Testis (tissue), 3 donors: ENCODE measurements around the gene FHAD1. TPM values are rescaled to one million over a fixed set of nuclear protein-coding genes. Genes with fewer than 3 reads are reported as not detected.

Experiments
- DNase-seq: peaks from one replicate; pipeline ENCODE4 v3.0.0-alpha.2; 2019
- H3K27ac ChIP-seq, 2 donors: fragments of 200-600 bp; sonication (generic); one replicate each; pipeline ENCODE4 v1.5.1; 2019
- H3K27me3 ChIP-seq: fragments of 200-600 bp; sonication (generic); one replicate; pipeline ENCODE4 v1.5.1; 2019
- H3K36me3 ChIP-seq: fragments of 200-600 bp; sonication (generic); one replicate; pipeline ENCODE4 v1.5.1; 2017; ENCODE audit warnings: low read depth; ENCODE audit errors: missing control alignments
- H3K4me1 ChIP-seq: fragments of 200-600 bp; sonication (generic); one replicate; pipeline ENCODE4 v1.5.1; 2019
- H3K4me3 ChIP-seq, 2 donors: fragments of 200-600 bp; sonication (generic); one replicate each; pipeline ENCODE4 v1.5.1; 2017 to 2019
- H3K9me3 ChIP-seq: fragments of 200-600 bp; sonication (generic); one replicate; pipeline ENCODE4 v1.5.1; 2017
- POLR2A ChIP-seq: fragments of 450-650 bp; IDR thresholded peaks from one replicate; pipeline ENCODE4 v1.6.1; 2017; ENCODE audit warnings: antibody characterized with exemption, mild to moderate bottlenecking, moderate library complexity
- WGBS, 2 donors: methylation state at CpG; one replicate each; pipeline ENCODE4 v1.1.5; 2018; 5-methylcytosine and 5-hydroxymethylcytosine counted together
- intact Hi-C: fragments of 100-400 bp; cut with DNase I; formaldehyde crosslinking; loops from one replicate; pipeline ENCODE4 v1.15.1; 2023; ENCODE audit warnings: low total_unique reads
- polyA plus RNA-seq: library from polyadenylated mRNA; stranded (reverse); fragments of 350-450 nt; fragmentation: Illumina TruSeq; extraction: RNeasy Lipid Tissue Mini Kit (QIAGEN cat#74804); gene quantifications from one replicate; pipeline ENCODE4 v1.2.3, GENCODE V29; 2014; ENCODE audit warnings: low read depth, low replicate concordance; ENCODE audit not compliant: insufficient read depth
- total RNA-seq, 2 donors: library from RNA; depleted of rRNA; stranded (reverse); fragments of >200 nt; gene quantifications; one replicate each; pipeline ENCODE4 v1.2.3, GENCODE V29; 2016
- TF ChIP-seq, protein P1 (sequence below), 3 experiments: fragments of 450-650 bp in 2 of 3; fragments of 200-600 bp in 1 of 3; sonication (generic) in 1 of 3; IDR thresholded peaks; one replicate each; pipeline ENCODE4 v1.5.1; 2016 to 2019; ENCODE audit warnings: antibody characterized with exemption in 3 of 3, mild to moderate bottlenecking in 2 of 3, moderate library complexity in 1 of 3

FHAD1 gene
- total and polyA plus RNA-seq, 3 donors from 2014 or later = 22.0 to 73.3 (median 59.0) TPM

DNA sequence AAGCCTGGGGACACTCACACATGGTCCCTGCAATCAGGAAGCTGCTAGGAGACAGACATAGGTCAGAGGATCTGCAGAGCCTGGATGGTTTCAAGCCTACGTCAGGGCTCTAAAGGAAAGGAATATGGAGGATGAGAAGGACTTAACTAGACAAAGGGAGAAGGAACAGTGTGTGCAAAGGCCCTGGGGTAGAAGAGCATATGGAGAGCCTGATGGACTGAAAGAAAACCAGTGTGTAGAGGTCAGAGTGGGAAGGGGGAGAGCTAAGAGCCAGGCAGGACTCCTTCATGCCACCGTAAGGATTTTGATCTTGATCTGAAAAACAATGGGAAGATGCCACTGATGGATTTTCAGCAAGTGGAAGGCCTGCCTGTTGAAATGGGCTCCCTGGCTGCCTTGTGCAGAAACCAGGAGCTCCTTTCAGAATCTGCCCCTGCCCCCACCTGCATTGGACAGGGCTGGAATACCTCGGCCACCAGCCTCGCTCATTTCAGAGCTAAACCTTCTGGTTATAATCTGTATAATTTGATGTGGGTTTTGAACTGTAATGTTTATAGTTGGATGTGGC is 8.6 kb downstream of the FHAD1 start:
- Histone ChIP-seq H3K36me3 (no peaks in the 10 kb centered on the region), H3K4me1 (peaks cover 11% of the 10 kb centered on the region), H3K4me3 (no peak overlapping the region), H3K9me3 (no peaks in the 10 kb centered on the region), H3K27ac (no peak overlapping the region), H3K27me3 (no peaks in the 10 kb centered on the region)
- intact Hi-C loops = no loop called here
- WGBS, 2 donors = 84 to 96% methylated on average over 4 of the region's 4 CpGs
- DNase-seq = no peak
- TF ChIP-seq, protein P1, sequence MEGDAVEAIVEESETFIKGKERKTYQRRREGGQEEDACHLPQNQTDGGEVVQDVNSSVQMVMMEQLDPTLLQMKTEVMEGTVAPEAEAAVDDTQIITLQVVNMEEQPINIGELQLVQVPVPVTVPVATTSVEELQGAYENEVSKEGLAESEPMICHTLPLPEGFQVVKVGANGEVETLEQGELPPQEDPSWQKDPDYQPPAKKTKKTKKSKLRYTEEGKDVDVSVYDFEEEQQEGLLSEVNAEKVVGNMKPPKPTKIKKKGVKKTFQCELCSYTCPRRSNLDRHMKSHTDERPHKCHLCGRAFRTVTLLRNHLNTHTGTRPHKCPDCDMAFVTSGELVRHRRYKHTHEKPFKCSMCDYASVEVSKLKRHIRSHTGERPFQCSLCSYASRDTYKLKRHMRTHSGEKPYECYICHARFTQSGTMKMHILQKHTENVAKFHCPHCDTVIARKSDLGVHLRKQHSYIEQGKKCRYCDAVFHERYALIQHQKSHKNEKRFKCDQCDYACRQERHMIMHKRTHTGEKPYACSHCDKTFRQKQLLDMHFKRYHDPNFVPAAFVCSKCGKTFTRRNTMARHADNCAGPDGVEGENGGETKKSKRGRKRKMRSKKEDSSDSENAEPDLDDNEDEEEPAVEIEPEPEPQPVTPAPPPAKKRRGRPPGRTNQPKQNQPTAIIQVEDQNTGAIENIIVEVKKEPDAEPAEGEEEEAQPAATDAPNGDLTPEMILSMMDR (IDR thresholded peaks at IDR 0.05) = no peak
- TF ChIP-seq POLR2A = no peak

DNA sequence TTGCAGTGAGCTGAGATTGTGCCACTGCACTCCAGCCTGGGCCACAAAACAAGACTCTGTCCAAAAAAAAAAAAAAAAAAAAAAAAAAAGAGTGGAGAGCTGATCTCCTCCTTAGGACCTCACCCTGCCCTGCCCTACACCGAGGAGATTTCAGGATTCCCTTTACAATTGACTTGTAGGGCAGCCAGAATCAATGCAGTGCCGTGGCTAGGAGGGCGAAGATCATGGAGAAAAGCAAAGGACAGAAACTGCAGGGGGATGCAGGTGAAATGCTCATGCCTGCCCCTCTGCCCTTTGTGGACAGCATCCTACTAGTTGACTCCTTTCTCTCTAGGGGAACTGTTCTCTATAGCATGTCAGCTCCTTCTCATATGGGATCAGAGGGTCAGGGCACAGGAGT is 9.6 kb downstream of the FHAD1 start:
- H3K27ac ChIP-seq = no peak overlapping the region
- WGBS, 2 donors = 89 to 93% methylated on average over 3 of the region's 3 CpGs
- H3K4me3 ChIP-seq = no peak overlapping the region
- no peak for TF ChIP-seq POLR2A
- H3K4me1 ChIP-seq = peaks cover 15% of the 10 kb centered on the region
- no peaks in the 10 kb centered on the region for H3K36me3 ChIP-seq
- no peaks in the 10 kb centered on the region for H3K9me3 ChIP-seq
- no peaks in the 10 kb centered on the region for H3K27me3 ChIP-seq
- no peak for DNase-seq
- intact Hi-C loops = no loop called here

DNA sequence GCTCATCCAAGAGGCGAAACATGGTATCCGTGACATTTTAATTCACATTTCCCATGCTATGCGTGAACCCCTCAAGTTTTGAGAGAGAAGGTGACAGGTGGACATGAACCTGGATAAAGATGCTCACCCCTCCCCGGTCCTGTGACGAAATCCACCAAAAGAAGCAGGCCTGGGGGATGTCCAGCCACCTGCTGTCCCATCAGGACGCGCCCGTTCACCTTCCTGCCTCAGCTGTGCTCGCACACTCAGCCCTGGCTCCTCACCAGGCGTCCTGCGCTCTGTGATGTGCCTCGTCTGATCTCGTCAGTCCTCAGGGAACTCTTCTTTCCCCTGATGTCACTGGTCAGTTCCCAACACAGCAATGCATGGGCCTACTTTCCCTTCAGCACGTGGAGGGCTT is 10.3 kb downstream of the FHAD1 start:
- intact Hi-C loops = no loop called here
- TF ChIP-seq, protein P1 (IDR thresholded peaks at IDR 0.05) = no peak
- no peak for TF ChIP-seq POLR2A
- Histone ChIP-seq H3K4me1 (peaks cover 15% of the 10 kb centered on the region), H3K4me3 (no peak overlapping the region), H3K36me3 (no peaks in the 10 kb centered on the region), H3K9me3 (no peaks in the 10 kb centered on the region), H3K27ac (no peak overlapping the region), H3K27me3 (no peaks in the 10 kb centered on the region)
- no peak for DNase-seq
- 81 to 85% methylated on average over 14 of the region's 14 CpGs for WGBS, 2 donors

DNA sequence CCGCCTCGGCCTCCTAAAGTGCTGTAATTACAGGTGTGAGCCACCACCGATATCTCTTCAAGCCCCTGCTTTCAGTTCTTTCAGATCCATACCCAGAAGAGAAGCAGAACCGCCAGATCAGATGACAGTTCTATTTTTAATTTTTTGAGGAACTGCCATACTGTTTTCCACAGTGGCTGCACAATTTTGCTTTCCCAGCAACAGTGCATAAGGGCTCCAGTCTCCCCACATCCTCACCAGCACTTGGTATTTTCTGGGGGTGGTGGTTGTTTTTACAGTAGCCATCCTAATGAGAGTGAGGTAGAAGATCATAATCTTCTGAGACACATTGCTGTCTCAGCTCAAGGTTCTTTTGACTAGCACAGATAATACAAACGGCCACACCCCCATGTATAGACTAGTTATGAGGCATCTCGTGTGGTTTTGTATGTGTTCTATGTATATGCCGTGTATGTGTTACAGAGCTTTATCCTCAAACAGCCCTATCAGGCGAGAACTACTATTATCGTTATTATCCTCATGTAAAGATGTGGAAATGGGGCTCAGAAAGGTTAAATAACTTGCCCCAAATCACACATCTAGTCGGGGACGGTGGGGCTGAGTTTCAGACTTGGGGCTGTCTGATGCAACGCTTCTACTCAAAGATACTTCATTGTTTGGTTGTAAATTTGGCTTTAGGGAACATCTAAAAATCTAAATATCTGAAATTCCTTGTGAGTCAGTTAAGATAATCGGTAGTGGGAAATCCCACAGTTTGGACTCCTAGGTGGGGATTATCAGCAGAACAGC is 12.0 kb downstream of the FHAD1 start:
- Histone ChIP-seq H3K4me3 (no peak overlapping the region), H3K9me3 (no peaks in the 10 kb centered on the region), H3K36me3 (no peaks in the 10 kb centered on the region), H3K4me1 (peaks cover 15% of the 10 kb centered on the region), H3K27ac (no peak overlapping the region), H3K27me3 (no peaks in the 10 kb centered on the region)
- TF ChIP-seq POLR2A = no peak
- TF ChIP-seq, protein P1 (IDR thresholded peaks at IDR 0.05) = no peak
- intact Hi-C loops = no loop called here
- 85 to 86% methylated on average over 13 of the region's 13 CpGs for WGBS, 2 donors
- no peak for DNase-seq

DNA sequence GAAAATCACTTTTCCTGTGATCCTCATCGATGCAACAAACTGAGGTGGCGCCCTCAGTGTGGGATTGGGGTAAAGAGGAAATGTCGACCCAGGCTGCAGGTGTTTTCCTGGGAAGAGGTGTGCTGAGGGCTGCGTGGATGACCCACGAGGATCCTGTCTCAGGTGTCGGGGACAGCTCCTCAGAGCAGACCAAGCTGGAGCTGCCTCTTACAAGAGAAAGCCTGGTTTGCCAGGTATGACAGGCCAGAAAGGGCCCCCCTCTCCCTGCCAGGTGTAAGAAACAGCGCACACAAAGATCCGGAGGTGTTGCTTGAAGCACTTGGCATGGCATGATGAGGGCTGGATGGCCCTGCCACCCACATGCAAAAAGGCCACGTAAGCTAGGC is 12.6 kb downstream of the FHAD1 start:
- TF ChIP-seq, protein P1 (IDR thresholded peaks at IDR 0.05) = no peak
- no peak for TF ChIP-seq POLR2A
- Histone ChIP-seq H3K4me3 (no peak overlapping the region), H3K9me3 (no peaks in the 10 kb centered on the region), H3K36me3 (no peaks in the 10 kb centered on the region), H3K27me3 (no peaks in the 10 kb centered on the region), H3K4me1 (peaks cover 15% of the 10 kb centered on the region), H3K27ac (no peak overlapping the region)
- no peak for DNase-seq
- intact Hi-C loops = no loop called here
- 86 to 94% methylated on average over 9 of the region's 9 CpGs for WGBS, 2 donors
